ENCODE results near the gene NINJ1. TPM values are rescaled to one million over a fixed set of nuclear protein-coding genes. Genes with fewer than 3 reads are reported as not detected.

The NINJ1 gene
- total RNA-seq, 4 donors from 2014 or later = 64.6 to 113 (median 94.8) TPM

DNA sequence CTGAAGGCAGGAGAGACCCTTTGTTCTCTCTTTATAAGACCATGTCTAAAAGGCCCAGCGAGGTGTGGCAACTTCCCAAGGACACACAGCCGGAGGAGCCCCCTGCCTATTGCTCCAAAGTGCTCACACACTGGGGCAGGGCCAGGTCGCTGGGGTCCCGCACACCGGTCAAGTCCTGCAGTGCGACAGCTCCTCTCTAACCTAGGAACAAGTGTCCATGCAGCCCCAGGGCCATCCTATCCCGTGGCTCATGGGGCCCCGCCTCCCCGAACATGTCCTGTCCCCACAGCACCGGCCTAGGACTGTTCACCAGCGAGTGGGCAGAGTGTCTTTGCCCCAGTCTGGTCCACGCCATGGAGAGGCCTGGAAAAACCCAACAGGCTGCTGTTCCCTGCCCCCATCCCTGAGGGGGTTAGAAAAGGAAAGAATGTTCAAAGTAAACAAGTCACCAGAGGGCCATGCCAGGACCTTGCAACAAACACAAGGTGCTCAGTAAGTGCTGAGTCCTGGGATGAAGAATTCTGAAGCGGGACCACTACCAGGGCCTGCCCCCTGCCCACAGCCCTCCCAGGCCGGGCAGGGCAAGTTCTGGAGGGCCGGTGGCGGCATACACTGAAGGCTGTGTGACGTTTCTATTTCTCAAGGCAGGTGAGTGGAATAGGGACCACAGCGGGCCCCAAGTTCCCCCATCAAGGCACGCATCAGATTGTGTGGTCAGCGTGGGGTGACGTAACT lies 938 bp downstream of the NINJ1 start:
- H3K4me3 ChIP-seq (ENCODE audit: low read depth, poor library complexity, severe bottlenecking) = peak overlapping the region; percentile 81
- intact Hi-C loops (cut with DNase I; ENCODE audit: low total_unique reads) = no loop called here
- no peak for DNase-seq (ENCODE audit: low spot score in 2 of 2)
- TF ChIP-seq POLR2A (IDR thresholded peaks at IDR 0.05) = no peak
- no peak for TF ChIP-seq CTCF (IDR thresholded peaks at IDR 0.05)
- 14 to 15% methylated on average over 15 to 20 of the region's 21 CpGs for WGBS, 2 donors

DNA sequence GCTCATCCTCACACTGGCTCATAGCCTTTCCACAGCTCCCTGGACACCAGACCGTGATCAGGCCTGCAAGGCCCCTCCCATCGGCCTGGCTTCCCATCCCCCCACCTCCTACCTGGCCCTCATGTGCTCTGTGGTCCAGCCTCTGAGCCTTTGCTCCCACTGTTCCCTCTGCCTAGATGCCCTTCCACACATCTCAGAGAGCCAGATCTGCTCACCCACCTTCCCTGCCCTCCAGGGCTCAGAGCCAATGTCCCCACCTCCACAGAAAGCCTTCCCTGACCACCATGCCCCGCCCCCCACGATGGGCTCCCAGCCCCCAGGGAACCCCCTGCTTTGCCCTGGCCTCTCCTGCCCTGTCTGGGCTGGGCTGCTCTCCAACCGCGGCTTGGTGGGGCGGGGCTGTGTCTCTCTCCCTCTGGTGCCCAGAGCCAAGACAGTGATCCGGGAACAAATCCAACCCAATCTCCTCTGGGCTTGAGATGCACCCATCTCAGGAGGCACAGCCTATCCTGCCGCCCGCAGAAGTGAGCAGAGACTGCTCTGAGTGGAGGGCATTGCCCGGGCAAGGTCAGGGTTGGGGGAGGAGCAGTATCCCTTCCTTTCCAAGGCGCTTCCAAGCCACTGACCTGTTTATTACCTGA lies 1.6 kb downstream of the NINJ1 start:
- H3K4me3 ChIP-seq (ENCODE audit: low read depth, poor library complexity, severe bottlenecking) = peak overlapping the region; percentile 81
- DNase-seq (ENCODE audit: low spot score in 2 of 2) = peak; percentile 76 to 95
- TF ChIP-seq CTCF (IDR thresholded peaks at IDR 0.05) = no peak
- no peak for TF ChIP-seq POLR2A (IDR thresholded peaks at IDR 0.05)
- WGBS, 2 donors = 25% methylated on average over 12 of the region's 12 CpGs
- intact Hi-C loops (cut with DNase I; ENCODE audit: low total_unique reads) = no loop called here

GRCh38 chr9:93131599-93132286 lies 2.3 kb downstream of the NINJ1 start:
- no peak overlapping the region for H3K4me3 ChIP-seq (ENCODE audit: low read depth, poor library complexity, severe bottlenecking)
- WGBS, 2 donors = 74 to 77% methylated on average over 13 of the region's 13 CpGs
- no peak for DNase-seq (ENCODE audit: low spot score in 2 of 2)
- TF ChIP-seq POLR2A (IDR thresholded peaks at IDR 0.05) (no peak), CTCF (IDR thresholded peaks at IDR 0.05) (no peak)
- intact Hi-C loops (cut with DNase I; ENCODE audit: low total_unique reads) = no loop called here

DNA sequence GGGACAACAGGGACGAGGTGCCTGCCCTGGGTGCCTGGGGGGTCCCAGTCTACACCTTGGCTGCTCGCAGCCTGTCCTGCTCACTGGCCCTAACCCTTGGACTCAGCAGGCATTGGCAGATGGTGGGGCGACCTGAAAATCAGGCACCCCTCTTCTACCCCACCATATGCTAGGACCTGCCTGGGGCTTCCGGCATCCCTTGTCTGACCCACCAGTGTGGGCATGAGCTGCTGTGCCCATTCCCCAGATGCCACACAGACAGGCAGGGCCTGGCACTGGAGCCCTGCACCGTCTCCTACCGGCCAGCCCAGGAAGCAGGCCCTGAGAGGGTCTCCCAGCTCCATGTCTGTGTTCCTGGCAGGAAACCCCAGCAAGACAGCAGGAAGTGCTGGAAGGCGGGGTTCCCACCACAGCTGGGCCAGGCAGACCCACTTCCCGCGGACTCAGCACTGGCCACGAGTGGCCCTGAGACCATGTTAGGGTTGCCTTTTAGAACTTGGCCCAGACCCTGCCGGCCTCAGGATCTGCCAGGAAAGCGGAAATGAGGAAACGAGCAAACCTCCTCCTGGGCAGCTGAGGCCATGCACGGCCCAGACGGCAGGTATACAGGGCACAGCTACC lies 3.1 kb downstream of the NINJ1 start:
- no peak for DNase-seq (ENCODE audit: low spot score in 2 of 2)
- TF ChIP-seq CTCF (IDR thresholded peaks at IDR 0.05) = no peak
- TF ChIP-seq POLR2A (IDR thresholded peaks at IDR 0.05) = no peak
- no peak overlapping the region for H3K4me3 ChIP-seq (ENCODE audit: low read depth, poor library complexity, severe bottlenecking)
- intact Hi-C loops (cut with DNase I; ENCODE audit: low total_unique reads) = no loop called here
- WGBS, 2 donors = 43 to 54% methylated on average over 11 to 13 of the region's 15 CpGs

- intact Hi-C loops (cut with DNase I; ENCODE audit: low total_unique reads) = loop anchor here (1.0 kb wide), 1 partner anchor 28 kb away; no protein-coding TSS in a partner anchor
- H3K4me3 ChIP-seq (ENCODE audit: low read depth, poor library complexity, severe bottlenecking) = no peak overlapping the region
- DNase-seq (ENCODE audit: low spot score in 2 of 2) = no peak
- no peak for TF ChIP-seq CTCF (IDR thresholded peaks at IDR 0.05)
- no peak for TF ChIP-seq POLR2A (IDR thresholded peaks at IDR 0.05)
- WGBS, 2 donors = 54 to 61% methylated on average over 9 to 10 of the region's 11 CpGs
Measured at GRCh38 chr9:93129691-93130500, 4.2 kb downstream of the NINJ1 start.

All from lower leg skin (tissue), 4 donors.